Progenitor cell of endocrine pancreas (in vitro differentiated cells): ENCODE results near the gene AUP1. TPM values are rescaled to one million over a fixed set of nuclear protein-coding genes. Genes with fewer than 3 reads are reported as not detected.
A peak's percentile ranks its signal among the peaks of the same experiment; 100 is the strongest.

ENCODE experiments used
- DNase-seq: peaks from one replicate; pipeline ENCODE4 v3.0.0; 2021; ENCODE audit warnings: low spot score; ENCODE audit not compliant: unreplicated experiment
- H3K27ac Mint-ChIP-seq: 2 replicates; pipeline ENCODE4 v1.8.0; 2021; ENCODE audit warnings: mild to moderate bottlenecking, moderate library complexity, mixed read lengths
- H3K27me3 Mint-ChIP-seq: 2 replicates; pipeline ENCODE4 v1.8.0; 2021; ENCODE audit warnings: mixed read lengths
- H3K36me3 Mint-ChIP-seq: 2 replicates; pipeline ENCODE4 v1.8.0; 2022; ENCODE audit warnings: mixed read lengths; ENCODE audit not compliant: insufficient read depth
- H3K4me1 Mint-ChIP-seq: 2 replicates; pipeline ENCODE4 v1.8.0; 2021; ENCODE audit warnings: low read depth, mixed read lengths
- H3K4me3 Mint-ChIP-seq: 2 replicates; pipeline ENCODE4 v1.8.0; 2021; ENCODE audit warnings: low read depth, mild to moderate bottlenecking, moderate library complexity, mixed read lengths
- H3K9me3 Mint-ChIP-seq: 2 replicates; pipeline ENCODE4 v1.8.0; 2021; ENCODE audit warnings: low read depth, mixed read lengths
- total RNA-seq: library from RNA; stranded (reverse); gene quantifications from 2 replicates; pipeline ENCODE4 v1.2.1, GENCODE V29; 2021
- TF ChIP-seq, protein P1 (sequence below): fragments of 200-600 bp; sonication (generic); IDR thresholded peaks from one replicate; pipeline ENCODE4 v1.5.0; 2021; ENCODE audit warnings: antibody characterized with exemption, mild to moderate bottlenecking; ENCODE audit not compliant: unreplicated experiment

The AUP1 gene
- total RNA-seq, 1 donor from 2014 or later = 115 TPM

DNA sequence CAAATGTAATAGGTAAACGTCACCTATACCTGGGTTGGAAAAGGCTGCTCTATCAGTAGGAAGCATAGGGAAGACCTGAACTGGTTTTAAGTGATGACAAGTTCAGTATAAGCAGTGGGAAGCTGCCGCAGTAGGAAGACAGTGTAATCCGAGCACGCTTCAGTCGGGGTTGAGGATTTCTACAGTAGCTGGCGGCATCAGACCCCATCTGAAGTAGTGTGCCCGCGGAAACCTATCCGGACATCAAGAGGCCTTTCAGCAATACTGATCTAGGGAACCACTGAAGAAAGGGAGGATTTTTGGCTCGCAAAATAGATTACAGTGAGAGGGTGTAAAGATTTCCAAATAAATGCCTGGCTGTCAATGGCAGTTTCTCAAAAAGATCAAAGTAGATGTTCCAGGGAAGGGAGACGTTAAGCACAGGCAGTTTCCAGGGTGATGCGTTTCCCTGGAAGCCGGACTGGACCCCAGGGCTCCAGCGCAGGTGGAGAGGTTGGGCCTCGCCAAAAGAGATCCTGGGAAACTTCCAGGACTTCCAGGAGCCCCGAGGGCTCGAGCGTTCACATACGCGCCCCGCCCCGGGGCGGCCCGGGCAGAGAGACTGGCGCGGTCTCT, 18.9 kb upstream of the AUP1 start:
- Mint-ChIP-seq H3K27me3 (peaks cover 32% of the 10 kb centered on the region), H3K27ac (peak overlapping the region; percentile 59), H3K9me3 (no peaks in the 10 kb centered on the region), H3K4me3 (peak overlapping the region; percentile 77), H3K36me3 (no peaks in the 10 kb centered on the region), H3K4me1 (peaks cover 13% of the 10 kb centered on the region)
- no peak for DNase-seq
- TF ChIP-seq, protein P1, sequence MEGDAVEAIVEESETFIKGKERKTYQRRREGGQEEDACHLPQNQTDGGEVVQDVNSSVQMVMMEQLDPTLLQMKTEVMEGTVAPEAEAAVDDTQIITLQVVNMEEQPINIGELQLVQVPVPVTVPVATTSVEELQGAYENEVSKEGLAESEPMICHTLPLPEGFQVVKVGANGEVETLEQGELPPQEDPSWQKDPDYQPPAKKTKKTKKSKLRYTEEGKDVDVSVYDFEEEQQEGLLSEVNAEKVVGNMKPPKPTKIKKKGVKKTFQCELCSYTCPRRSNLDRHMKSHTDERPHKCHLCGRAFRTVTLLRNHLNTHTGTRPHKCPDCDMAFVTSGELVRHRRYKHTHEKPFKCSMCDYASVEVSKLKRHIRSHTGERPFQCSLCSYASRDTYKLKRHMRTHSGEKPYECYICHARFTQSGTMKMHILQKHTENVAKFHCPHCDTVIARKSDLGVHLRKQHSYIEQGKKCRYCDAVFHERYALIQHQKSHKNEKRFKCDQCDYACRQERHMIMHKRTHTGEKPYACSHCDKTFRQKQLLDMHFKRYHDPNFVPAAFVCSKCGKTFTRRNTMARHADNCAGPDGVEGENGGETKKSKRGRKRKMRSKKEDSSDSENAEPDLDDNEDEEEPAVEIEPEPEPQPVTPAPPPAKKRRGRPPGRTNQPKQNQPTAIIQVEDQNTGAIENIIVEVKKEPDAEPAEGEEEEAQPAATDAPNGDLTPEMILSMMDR = no peak

DNA sequence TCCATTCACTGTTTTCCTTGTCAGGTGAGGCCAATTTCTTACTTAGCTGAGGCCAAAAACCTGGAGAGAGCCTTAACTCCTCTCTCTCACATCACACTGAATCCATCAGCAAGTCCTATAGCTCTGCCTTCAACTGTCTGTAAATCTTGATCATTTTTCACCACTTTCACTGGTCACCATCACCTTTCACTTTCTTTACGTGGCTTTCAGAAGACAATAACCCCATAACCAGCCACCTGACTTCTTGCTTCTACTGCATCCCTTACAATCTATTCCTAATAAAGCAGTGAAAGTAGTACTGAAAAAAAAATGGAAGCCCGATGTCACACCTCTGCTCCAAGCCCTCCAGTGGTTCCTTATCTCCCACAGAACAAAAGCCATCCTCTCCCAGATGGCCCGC, 16.5 kb upstream of the AUP1 start:
- H3K27me3 Mint-ChIP-seq = peaks cover 24% of the 10 kb centered on the region
- no peaks in the 10 kb centered on the region for H3K36me3 Mint-ChIP-seq
- TF ChIP-seq, protein P1 = no peak
- H3K4me3 Mint-ChIP-seq = no peak overlapping the region
- DNase-seq = no peak
- H3K4me1 Mint-ChIP-seq = peaks cover 8% of the 10 kb centered on the region
- H3K9me3 Mint-ChIP-seq = no peaks in the 10 kb centered on the region
- H3K27ac Mint-ChIP-seq = no peak overlapping the region

DNA sequence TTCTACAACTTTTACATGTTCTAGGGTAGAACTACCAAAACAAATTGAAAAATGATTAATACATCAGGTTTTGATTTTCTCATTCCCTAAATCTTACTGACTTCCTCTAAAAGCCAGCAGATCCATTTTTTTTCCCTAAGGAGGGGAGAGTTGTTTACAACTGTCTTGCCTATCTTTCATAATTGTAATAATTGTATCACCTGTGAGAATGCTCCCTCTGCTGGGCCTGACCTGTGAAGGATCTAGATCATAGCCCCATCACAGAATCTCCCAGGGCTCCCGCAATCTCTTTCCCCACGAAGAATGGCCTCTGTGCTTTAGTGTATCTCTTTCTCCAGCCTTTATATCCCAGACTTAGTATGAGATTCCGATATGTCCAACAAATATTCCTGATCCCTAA, 15.1 kb upstream of the AUP1 start:
- Mint-ChIP-seq H3K4me3 (no peak overlapping the region), H3K4me1 (peaks cover 8% of the 10 kb centered on the region), H3K27me3 (peaks cover 14% of the 10 kb centered on the region), H3K27ac (no peak overlapping the region), H3K36me3 (no peaks in the 10 kb centered on the region), H3K9me3 (no peaks in the 10 kb centered on the region)
- DNase-seq = no peak
- TF ChIP-seq, protein P1 = no peak

DNA sequence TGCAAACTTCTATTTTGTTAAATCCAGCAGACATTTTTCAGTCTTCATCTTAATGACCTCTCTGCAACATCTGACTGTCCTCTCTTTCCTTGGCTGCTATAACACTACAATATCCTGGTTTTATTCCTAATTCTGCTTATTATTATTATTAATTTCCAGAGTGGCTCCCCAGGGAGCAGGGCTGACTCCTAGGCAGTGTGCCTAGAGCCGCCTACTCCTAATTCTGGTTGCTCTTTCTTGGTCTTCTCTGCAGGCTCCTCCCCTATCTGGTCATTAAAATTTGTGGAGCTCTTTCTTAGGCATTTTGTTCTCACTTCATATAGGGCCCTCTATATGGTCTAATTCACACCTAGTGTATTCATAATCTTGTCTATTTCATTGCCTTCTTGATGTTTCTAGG, 13.5 kb upstream of the AUP1 start:
- H3K27me3 Mint-ChIP-seq = peaks cover 7% of the 10 kb centered on the region

DNA sequence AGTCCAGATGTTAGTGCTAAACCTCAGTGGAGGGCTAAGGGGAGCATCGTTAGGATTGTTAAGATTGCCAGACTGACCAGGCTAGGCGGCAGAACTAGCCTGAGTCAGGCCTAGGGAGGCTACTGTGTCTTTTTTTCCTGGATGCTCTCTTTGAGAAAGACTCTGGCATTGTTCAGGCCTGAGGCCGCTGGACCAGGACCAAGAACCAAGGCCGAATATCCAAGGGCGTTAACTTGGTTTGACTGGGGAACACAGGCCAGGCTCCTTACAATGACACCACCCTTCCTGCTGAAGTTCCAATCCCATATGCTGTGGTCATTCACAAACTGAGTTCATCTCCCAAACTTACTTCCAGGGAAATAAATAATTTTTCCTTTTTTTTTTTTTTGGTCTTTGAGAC, 10.8 kb upstream of the AUP1 start:
- Mint-ChIP-seq H3K27me3 (no peaks in the 10 kb centered on the region), H3K4me1 (no peaks in the 10 kb centered on the region), H3K27ac (no peak overlapping the region), H3K4me3 (no peak overlapping the region), H3K9me3 (no peaks in the 10 kb centered on the region), H3K36me3 (no peaks in the 10 kb centered on the region)
- TF ChIP-seq, protein P1 = no peak
- no peak for DNase-seq

More for the DNA sequence above, 13.5 kb upstream of the AUP1 start:
- H3K9me3 Mint-ChIP-seq = no peaks in the 10 kb centered on the region
- DNase-seq = no peak
- no peak overlapping the region for H3K27ac Mint-ChIP-seq
- TF ChIP-seq, protein P1 = no peak
- H3K4me3 Mint-ChIP-seq = no peak overlapping the region
- H3K4me1 Mint-ChIP-seq = peaks cover 1% of the 10 kb centered on the region
- H3K36me3 Mint-ChIP-seq = no peaks in the 10 kb centered on the region
